8988T (cell line): ENCODE data around the gene C1QB.
"Not testable (repeated sequence)": the region's sequence is repeated elsewhere in the genome, so short reads cannot be mapped to it uniquely, and the experiment has no call there.

ENCODE experiments used
- DNase-seq: peaks from one replicate; pipeline ENCODE4 v3.0.0; 2011

C1QB gene

DNA sequence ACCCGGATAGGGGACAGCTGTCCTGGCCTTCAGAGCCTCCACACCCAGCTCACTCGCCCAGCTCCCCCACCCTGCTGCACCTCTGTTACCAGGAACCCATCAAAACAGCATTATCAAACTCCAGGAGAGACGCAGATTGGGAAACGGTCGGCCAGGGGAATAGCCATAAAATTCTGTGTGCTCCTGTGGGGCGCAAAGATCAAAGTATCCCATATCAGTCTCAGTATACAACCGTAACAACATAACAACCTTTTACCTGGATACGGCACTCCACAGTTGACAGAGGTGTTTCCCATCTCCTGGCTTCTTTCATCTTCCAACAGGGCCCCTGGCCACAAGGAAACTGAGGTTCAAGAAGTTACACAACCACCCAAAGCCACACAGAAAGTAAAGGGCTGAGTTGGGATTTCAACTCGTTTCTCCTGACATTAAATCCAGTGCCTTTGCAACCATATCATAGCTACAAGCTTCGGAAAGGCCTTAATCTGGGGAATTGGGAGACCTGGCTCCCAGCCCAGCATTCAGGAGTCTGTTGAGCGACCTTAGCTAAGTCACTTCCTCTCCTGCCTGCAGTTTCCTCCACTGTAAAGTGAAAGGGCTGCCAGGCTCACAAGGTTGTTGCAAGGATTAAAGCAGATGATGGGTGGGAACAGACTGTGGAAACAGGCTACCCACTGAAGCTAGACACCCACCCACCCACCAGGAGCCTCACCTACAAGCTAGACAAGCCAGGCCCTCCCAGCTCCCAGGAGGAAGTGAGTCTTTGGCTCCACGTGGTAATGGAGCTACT lies 49.5 kb downstream of the C1QB start:
- no peak for DNase-seq

- DNase-seq, result peak; percentile 59
Measured at GRCh38 chr1:22704440-22705067, 51.5 kb downstream of the C1QB start.

- no peak for DNase-seq
Measured at GRCh38 chr1:22705586-22705985, 52.5 kb downstream of the C1QB start.

DNA sequence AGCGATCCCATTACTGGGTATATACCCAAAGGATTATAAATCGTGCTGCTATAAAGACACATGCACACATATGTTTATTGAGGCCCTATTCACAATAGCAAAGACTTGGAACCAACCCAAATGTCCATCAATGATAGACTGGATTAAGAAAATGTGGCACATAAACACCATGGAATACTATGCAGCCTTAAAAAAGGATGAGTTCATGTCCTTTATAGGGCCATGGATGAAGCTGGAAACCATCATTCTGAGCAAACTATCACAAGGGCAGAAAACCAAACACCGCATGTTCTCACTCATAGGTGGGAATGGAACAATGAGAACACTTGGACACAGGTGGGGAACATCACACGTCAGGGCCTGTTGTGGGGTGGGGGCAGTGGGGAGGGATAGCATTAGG lies 53.1 kb downstream of the C1QB start:
- DNase-seq, result not testable (repeated sequence)

- DNase-seq, result no peak
Measured at GRCh38 chr1:22708777-22709176, 55.7 kb downstream of the C1QB start.

- peak; percentile 49 for DNase-seq
Measured at GRCh38 chr1:22709227-22709626, 56.2 kb downstream of the C1QB start.

DNA sequence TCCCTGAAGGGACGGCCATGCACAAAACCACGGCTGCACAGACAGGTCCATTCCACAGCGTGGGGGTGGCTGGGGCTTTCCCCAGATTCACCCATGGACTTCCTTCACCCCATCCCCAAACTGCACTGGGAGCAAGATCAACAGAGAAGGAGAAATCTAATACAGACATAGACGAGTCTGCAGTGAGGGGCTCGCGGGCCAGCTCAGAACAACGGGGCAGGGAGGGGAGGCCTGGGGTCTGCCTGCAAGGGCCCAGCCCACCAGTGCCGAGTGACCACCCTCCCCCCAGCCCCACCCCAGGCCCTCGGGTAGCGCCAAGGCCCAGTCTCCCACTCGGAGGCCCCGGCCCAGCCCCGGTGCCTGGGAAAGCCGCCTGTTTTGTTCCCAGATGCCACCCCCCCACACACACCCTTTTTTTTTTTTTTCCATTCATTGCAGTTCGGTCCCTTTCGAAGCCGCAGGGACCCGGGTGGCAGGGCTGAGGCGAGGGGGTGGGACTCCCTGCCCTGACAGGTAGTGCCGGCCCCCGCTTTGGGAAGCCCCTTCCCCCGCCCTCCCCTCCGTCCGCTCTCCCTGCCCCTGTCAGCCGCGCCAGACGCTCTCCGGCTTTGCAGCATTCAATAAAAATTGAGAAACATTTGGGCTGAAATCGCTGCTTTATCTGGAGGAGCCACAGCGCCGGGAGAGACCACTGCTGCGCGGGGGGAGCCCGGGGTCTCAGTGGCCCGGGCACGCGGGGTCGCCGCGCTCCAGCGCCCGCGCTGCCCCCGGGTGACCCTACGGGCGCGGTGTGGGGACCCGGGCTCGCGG lies 57.1 kb downstream of the C1QB start:
- peak; percentile 75 for DNase-seq

GRCh38 chr1:22710701-22711049 lies 57.6 kb downstream of the C1QB start, which contains the start of gene EPHB2:
EPHB2 (plus strand) TSS chr1:22710839; CDS start chr1:22710983, 144 bp downstream.
- DNase-seq, result peak; percentile 89

GRCh38 chr1:22711071-22711470 lies 58.0 kb downstream of the C1QB start:
- DNase-seq, result peak; percentile 51
